ENCODE measurements around the gene SALL3. TPM values are rescaled to one million over a fixed set of nuclear protein-coding genes. Genes with fewer than 3 reads are reported as not detected.

Gene SALL3
- total RNA-seq, 1 experiment from 2014 or later, result not detected

DNA sequence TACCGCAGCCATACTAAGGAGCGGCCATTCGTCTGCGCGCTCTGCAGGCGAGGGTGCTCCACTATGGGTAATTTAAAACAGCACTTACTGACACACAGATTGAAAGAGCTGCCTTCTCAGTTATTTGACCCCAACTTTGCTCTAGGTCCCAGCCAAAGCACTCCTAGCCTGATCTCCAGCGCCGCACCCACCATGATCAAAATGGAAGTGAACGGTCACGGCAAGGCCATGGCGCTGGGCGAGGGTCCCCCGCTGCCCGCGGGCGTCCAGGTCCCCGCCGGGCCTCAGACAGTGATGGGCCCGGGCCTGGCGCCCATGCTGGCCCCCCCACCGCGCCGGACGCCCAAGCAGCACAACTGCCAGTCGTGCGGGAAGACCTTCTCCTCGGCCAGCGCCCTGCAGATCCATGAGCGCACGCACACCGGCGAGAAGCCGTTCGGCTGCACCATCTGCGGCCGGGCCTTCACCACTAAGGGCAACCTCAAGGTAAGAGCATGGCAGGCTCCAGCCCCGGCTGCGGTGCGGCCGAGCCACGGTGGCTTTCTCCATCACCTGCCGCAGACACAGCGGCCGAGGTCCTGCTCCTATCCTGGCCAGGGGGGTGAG, 15.5 kb downstream of the SALL3 start:
- Mint-ChIP-seq H3K9me3 (ENCODE audit: low read depth, unreplicated experiment) (no peaks in the 10 kb centered on the region), H3K27me3 (ENCODE audit: unreplicated experiment) (no peaks in the 10 kb centered on the region), H3K4me3 (ENCODE audit: low read depth, unreplicated experiment) (no peak overlapping the region), H3K36me3 (ENCODE audit: insufficient read depth, unreplicated experiment) (peaks cover 4% of the 10 kb centered on the region), H3K27ac (ENCODE audit: unreplicated experiment) (no peak overlapping the region), H3K4me1 (ENCODE audit: low read depth, unreplicated experiment) (no peaks in the 10 kb centered on the region)
- intact Hi-C loops (cut with micrococcal nuclease; ENCODE audit: unreplicated experiment), result no loop called here
- CTCF ChIA-PET, result no interaction called here
- TF ChIP-seq, protein P1, sequence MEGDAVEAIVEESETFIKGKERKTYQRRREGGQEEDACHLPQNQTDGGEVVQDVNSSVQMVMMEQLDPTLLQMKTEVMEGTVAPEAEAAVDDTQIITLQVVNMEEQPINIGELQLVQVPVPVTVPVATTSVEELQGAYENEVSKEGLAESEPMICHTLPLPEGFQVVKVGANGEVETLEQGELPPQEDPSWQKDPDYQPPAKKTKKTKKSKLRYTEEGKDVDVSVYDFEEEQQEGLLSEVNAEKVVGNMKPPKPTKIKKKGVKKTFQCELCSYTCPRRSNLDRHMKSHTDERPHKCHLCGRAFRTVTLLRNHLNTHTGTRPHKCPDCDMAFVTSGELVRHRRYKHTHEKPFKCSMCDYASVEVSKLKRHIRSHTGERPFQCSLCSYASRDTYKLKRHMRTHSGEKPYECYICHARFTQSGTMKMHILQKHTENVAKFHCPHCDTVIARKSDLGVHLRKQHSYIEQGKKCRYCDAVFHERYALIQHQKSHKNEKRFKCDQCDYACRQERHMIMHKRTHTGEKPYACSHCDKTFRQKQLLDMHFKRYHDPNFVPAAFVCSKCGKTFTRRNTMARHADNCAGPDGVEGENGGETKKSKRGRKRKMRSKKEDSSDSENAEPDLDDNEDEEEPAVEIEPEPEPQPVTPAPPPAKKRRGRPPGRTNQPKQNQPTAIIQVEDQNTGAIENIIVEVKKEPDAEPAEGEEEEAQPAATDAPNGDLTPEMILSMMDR (IDR thresholded peaks at IDR 0.05; ENCODE audit: unreplicated experiment), result no peak
- DNase-seq, result no peak
- no TSS peak for BruUV-seq (replicated peaks)

DNA sequence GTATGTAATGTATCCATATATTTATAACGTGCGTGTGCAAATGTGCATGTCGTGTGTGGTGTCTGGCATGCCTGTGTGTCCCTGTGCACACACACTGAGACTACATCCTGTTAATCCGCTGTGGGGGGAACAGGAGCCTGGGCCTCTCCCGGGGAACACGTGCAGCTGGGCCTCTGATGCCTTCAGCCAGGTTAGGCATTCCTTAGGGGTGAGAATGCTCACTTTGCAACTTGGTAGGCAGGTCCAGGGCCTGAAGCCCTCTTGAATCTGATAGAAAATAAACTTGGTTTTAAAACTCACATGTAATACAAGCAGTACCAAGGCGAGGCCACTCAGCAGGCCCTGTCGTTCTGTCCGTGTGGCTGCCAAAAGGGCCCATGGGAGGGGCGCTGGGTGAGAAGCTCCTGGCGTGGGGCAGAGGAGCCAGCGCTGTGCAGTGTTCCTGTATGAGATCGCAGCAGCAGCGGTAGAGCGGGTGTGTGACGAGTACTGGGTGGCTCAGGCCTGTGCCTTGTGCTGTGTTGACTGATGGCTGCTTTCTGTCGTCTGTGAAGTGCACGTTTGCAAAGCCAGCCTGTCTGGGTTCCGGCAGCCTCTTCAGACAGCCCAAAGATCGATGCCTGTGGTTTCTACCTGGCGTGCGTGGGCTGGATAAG, 16.2 kb downstream of the SALL3 start:
- CTCF ChIA-PET, result no interaction called here
- no peak overlapping the region for H3K27ac Mint-ChIP-seq (ENCODE audit: unreplicated experiment)
- DNase-seq, result peak; percentile 4
- H3K9me3 Mint-ChIP-seq (ENCODE audit: low read depth, unreplicated experiment), result no peaks in the 10 kb centered on the region
- no peaks in the 10 kb centered on the region for H3K27me3 Mint-ChIP-seq (ENCODE audit: unreplicated experiment)
- BruUV-seq (replicated peaks), result no TSS peak
- no peak overlapping the region for H3K4me3 Mint-ChIP-seq (ENCODE audit: low read depth, unreplicated experiment)
- H3K36me3 Mint-ChIP-seq (ENCODE audit: insufficient read depth, unreplicated experiment), result peaks cover 5% of the 10 kb centered on the region
- TF ChIP-seq, protein P1 (IDR thresholded peaks at IDR 0.05; ENCODE audit: unreplicated experiment), result no peak
- intact Hi-C loops (cut with micrococcal nuclease; ENCODE audit: unreplicated experiment), result no loop called here
- H3K4me1 Mint-ChIP-seq (ENCODE audit: low read depth, unreplicated experiment), result no peaks in the 10 kb centered on the region

DNA sequence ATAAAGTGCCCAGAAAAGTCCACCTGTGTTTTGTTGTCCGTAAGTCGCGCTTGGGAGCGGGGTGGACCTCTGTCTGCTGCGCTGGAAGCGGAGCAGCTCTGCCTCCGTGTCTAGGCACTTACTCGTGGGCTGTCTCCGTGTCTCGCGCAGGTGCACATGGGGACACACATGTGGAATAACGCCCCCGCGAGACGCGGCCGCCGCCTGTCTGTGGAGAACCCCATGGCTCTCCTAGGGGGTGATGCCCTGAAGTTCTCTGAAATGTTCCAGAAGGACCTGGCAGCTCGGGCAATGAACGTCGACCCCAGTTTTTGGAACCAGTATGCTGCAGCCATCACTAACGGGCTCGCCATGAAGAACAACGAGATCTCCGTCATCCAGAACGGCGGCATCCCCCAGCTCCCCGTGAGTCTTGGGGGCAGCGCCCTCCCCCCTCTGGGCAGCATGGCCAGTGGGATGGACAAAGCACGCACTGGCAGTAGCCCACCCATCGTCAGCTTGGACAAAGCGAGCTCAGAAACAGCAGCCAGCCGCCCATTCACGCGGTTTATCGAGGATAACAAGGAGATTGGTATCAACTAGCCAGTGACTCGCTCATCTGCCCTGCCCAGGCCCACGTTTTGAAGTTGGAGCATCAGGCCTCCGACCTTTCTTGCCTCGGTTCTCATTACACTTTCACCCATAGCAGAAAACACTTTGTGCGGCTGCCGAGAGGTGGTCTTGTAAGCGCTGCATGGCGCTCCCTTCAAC, 17.3 kb downstream of the SALL3 start:
- intact Hi-C loops (cut with micrococcal nuclease; ENCODE audit: unreplicated experiment), result no loop called here
- no peaks in the 10 kb centered on the region for H3K9me3 Mint-ChIP-seq (ENCODE audit: low read depth, unreplicated experiment)

DNA sequence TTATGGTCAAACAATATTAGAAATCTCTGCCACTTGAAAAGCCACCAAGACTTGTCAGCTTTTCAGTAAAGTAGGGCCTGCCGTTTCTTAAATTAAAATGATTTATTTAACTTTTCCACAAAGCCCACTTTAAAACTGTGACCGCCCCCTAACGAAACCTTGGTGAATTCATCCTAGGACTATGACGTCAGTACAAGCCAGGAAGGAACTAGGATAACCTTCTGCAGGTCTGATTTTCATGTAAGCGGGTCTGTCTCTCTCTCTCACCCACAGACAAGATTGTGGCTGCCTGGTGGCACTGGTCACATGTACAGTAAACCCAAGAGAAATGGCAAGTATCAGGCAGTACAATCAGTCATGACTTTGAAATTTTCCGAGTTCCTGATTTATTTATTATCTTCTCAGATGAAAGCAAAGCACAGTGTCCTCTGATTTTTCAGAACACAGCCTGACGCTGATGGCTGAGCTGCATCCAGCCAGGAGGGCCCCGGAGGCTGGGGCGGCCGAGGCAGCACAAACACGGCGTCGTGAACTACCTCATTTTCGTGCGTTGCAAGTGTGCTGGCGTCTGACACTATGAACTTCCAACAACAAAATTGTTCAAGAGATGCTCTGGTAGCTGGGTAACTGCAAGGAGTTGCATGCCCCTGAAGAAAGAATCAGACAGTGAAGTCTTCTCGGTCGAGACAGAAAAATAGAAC, 18.9 kb downstream of the SALL3 start:
- intact Hi-C loops (cut with micrococcal nuclease; ENCODE audit: unreplicated experiment), result no loop called here
- Mint-ChIP-seq H3K27ac (ENCODE audit: unreplicated experiment) (no peak overlapping the region), H3K9me3 (ENCODE audit: low read depth, unreplicated experiment) (no peaks in the 10 kb centered on the region), H3K4me3 (ENCODE audit: low read depth, unreplicated experiment) (no peak overlapping the region), H3K4me1 (ENCODE audit: low read depth, unreplicated experiment) (no peaks in the 10 kb centered on the region), H3K36me3 (ENCODE audit: insufficient read depth, unreplicated experiment) (peaks cover 5% of the 10 kb centered on the region), H3K27me3 (ENCODE audit: unreplicated experiment) (no peaks in the 10 kb centered on the region)
- no peak for DNase-seq
- CTCF ChIA-PET, result no interaction called here
- TF ChIP-seq, protein P1 (IDR thresholded peaks at IDR 0.05; ENCODE audit: unreplicated experiment), result no peak
- no TSS peak for BruUV-seq (replicated peaks)

More for the DNA sequence above, 17.3 kb downstream of the SALL3 start:
- TF ChIP-seq, protein P1 (IDR thresholded peaks at IDR 0.05; ENCODE audit: unreplicated experiment), result no peak
- H3K36me3 Mint-ChIP-seq (ENCODE audit: insufficient read depth, unreplicated experiment), result peaks cover 5% of the 10 kb centered on the region
- H3K4me3 Mint-ChIP-seq (ENCODE audit: low read depth, unreplicated experiment), result no peak overlapping the region
- no peaks in the 10 kb centered on the region for H3K27me3 Mint-ChIP-seq (ENCODE audit: unreplicated experiment)
- H3K4me1 Mint-ChIP-seq (ENCODE audit: low read depth, unreplicated experiment), result no peaks in the 10 kb centered on the region
- no peak overlapping the region for H3K27ac Mint-ChIP-seq (ENCODE audit: unreplicated experiment)
- CTCF ChIA-PET, result no interaction called here
- DNase-seq, result no peak
- no TSS peak for BruUV-seq (replicated peaks)

Data from Calu3 (cell line).